GM12892 (cell line): Measurements from ENCODE around the gene ESRRB. TPM values are rescaled to one million over a fixed set of nuclear protein-coding genes. Genes with fewer than 3 reads are reported as not detected.

ENCODE experiments used
- DNase-seq: peaks from one replicate; pipeline ENCODE4 v3.0.0; 2011; ENCODE audit not compliant: insufficient read length
- FAIRE-seq: peaks from 2 replicates; lab custom pipeline; 2011; peaks lifted over from hg19 to GRCh38; lab: Jason Lieb, UNC
- POLR2A ChIP-seq: IDR thresholded peaks from 2 replicates; pipeline ENCODE4 v1.6.1; 2011; ENCODE audit warnings: low read depth, low read length, control low read depth
- POLR2AphosphoS5 ChIP-seq: IDR thresholded peaks from 2 replicates; pipeline ENCODE4 v1.6.1; 2011; ENCODE audit warnings: low read depth, low read length, control low read depth
- TAF1 ChIP-seq: IDR thresholded peaks from 2 replicates; pipeline ENCODE4 v1.6.1; 2011; ENCODE audit warnings: low read depth, mild to moderate bottlenecking, control low read depth, low read length, borderline replicate concordance
- polyA plus RNA-seq: library from polyadenylated mRNA; unstranded; fragments of >200 nt; gene quantifications from one replicate; pipeline ENCODE4 v1.2.1, GENCODE V29; 2012; ENCODE audit warnings: missing spikeins, inconsistent platforms; ENCODE audit not compliant: missing spikeins

Gene ESRRB
- polyA plus RNA-seq, result 0.89 TPM

DNA sequence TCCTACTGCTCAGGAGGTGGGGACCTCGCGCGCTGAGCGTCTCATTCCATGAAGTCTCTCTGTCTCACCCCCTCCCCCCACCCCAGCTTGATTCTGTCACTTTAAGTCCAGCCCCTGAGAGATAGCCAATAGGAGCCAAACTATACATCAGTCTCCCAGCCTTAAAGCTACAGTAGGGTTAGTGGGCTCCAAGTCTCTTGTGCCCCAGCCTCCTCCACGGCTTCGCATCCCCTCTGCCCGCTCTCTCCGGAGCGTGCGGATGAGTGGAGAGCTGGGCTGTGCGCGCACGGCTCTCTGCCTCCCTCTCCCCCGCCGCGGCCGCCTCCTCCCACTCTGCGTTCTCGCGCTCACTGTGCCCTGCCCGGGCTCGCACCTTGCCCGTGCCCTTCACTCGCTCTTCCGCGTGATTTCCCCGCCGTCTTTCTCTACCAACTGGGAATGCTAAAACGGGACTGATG is at the start of gene ESRRB:
ESRRB (plus strand) TSS at position 191 of the 458 bp plus-strand sequence; CDS start at position 456, 265 bp downstream.
- no peak for FAIRE-seq
- no peak for TF ChIP-seq POLR2A
- TF ChIP-seq POLR2AphosphoS5, result no peak
- TF ChIP-seq TAF1, result no peak
- no peak for DNase-seq

DNA sequence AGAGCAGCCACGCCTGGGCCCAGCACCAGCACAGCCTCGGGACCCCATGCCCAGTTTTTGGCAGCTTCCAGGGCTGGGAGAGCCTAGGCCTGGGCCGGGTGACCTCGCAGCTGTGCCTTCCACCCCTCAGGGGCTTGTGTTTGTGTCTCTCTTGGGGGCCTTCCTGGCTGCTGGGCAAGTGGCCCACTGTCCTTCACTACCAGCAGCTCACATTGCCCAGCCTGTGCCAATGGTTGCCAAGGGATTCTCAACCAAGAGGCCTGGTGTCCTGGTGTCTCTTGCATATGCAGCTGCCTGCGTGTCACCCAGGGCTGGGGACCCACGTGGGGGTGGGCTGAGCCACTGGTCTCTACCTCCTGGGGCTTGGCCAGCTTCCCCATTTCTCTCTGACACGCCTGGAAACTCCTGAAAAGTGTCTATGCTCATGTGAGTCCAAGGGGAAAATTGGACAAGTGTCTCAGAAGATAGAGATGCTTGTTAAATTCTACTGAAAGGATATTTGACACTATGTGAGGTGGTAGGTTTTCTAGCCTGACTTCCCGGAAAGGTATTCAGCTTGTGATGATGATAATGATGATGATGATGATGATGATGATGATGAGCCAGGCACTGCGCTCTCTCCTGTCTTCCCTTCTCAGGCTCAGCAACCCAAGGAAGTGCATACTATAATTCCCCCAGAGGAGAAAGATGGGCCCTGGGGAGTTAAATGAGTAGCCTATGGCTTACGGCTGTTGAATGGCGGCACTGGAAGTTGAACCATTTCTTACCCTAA is 48.8 kb upstream of the ESRRB start:
- FAIRE-seq, result no peak
- TF ChIP-seq POLR2A (no peak), POLR2AphosphoS5 (no peak), TAF1 (no peak)
- DNase-seq, result no peak

DNA sequence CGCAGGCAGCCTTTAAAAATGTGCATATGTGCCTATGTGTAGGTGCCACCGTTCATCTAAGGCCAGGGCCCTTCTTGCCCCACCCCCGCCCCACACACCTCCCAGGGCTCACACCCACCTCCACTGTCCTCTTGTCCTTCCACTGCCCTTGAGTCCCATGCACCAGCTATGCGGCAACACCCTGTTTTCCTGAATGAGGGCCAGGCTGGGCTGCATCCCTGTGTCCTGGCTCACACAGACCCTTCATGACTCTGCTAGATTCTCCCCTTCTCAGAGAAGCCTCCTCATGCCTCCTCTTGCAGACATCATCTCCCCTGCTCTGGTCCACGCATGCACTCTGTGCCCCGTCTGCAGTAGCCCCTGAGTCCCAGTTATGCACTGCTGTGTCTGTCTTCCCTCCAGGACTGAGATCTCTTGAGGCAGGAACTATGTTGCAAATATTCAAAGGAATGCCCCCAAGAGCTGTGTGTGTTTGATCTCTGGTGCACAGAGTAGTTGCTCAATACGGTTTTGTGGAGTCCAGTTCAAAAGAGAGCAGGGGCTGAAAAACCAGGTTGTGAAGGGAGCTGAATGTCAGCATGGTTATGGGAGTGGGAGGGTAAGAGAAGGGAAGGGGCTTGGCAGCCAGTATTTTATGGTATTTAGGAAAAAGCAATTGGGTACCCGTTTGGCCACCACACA is 47.3 kb upstream of the ESRRB start:
- TF ChIP-seq TAF1 (no peak), POLR2AphosphoS5 (no peak), POLR2A (no peak)
- DNase-seq, result no peak
- FAIRE-seq, result no peak

DNA sequence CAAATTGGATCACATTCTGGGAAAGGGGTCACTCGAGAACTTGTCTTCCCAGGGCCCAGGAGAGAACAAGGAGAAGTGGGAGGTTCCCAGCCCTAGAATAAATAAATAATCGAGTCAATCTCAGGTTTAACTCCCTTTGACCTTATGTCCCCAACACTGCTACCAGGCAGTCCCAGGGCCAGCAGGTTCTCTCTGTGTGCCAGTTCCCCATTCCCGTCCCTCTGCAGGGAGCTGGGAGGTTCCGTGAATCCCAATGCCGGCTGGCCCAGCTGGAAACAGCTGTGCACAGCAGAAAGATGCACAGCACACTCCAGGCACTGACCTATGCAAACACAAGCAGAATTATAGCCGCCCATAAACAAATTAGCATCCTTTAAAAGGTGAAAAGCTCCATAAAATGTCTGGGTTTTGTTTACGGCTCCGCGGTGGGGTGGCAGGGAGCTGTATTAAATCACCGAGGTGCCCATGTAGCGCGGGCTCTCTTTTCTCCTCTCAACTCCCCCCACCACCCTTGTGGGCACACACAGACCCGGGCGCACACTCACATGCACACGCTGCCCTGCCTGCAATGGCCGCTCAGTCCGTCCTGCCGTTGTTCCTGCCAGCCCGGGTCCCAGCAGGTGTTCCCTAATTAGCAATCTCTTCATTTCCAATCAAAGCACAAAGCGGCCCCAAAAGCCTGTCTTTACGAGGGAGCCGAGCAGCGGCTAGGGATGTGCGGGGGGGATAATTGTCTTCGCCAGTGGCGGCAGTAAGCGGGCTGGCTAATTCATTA is 46.6 kb upstream of the ESRRB start:
- no peak for FAIRE-seq
- no peak for DNase-seq
- TF ChIP-seq POLR2AphosphoS5, result no peak
- TF ChIP-seq TAF1, result no peak
- TF ChIP-seq POLR2A, result no peak

DNA sequence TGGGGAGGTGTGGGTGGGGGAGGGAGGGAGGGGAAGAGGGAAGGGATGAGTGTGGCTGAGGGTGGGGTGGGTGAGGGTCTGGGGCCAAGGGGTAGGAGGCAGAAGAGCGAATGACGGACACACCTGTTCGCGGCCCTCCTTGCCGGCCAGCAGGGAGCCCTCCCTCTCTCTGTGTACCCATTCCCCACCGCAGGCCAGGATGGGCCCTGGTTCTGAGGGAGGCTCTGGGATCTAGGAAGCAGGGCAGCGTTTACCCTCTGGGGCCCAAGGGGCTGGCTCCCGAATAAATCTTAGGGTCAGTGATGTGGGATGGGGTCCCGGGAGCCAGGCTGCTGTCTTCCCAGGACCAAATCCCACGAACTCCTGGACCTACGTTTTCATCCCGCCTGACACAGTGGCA is 46.0 kb upstream of the ESRRB start:
- DNase-seq, result no peak
- no peak for FAIRE-seq
- TF ChIP-seq POLR2AphosphoS5, result no peak
- no peak for TF ChIP-seq TAF1
- no peak for TF ChIP-seq POLR2A

DNA sequence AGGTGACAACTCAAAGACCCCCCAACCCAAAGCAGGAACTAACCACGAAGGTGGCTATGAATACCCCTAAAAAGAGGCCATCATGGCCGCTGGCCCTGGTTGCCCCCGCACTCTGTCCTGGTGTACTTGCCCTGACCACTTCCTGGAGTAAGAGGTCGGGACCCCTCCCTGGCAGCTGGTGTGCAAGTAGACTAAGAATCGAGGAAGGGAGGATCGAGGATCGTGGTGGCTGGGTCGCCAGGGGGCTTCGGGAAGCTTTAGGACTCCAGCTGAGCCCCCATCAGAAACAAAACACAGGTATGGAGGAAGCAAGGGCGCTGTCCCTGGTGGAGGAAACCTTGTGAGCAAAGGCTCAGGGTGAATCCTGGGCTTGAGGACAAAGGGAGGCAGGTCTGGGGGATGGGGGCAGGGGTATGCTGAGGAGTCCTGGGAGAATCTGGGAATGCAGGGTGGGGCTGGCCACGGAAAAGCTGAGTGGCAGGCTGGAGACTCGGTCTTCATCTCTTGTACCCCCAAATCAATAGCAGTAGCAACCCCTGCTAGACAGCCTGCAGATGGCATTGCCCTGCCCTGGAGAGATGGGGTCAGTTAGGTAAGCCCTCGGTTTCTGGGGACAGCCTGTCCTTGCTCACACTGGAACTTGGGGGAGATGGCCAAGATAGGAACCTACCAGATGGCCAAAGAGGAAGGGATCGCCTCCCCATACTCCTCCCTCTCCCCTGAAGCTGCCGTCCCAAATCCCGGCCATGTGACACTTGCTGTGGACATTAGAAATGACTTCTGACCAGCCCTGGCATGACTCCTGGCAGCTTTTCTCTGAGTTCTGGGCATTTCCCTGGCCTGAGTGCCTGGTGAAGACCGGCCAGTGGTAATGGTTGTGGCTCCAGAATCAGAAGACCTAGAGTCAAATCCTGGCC is 45.3 kb upstream of the ESRRB start:
- DNase-seq (no peak), FAIRE-seq (no peak)
- TF ChIP-seq POLR2AphosphoS5, result no peak

DNA sequence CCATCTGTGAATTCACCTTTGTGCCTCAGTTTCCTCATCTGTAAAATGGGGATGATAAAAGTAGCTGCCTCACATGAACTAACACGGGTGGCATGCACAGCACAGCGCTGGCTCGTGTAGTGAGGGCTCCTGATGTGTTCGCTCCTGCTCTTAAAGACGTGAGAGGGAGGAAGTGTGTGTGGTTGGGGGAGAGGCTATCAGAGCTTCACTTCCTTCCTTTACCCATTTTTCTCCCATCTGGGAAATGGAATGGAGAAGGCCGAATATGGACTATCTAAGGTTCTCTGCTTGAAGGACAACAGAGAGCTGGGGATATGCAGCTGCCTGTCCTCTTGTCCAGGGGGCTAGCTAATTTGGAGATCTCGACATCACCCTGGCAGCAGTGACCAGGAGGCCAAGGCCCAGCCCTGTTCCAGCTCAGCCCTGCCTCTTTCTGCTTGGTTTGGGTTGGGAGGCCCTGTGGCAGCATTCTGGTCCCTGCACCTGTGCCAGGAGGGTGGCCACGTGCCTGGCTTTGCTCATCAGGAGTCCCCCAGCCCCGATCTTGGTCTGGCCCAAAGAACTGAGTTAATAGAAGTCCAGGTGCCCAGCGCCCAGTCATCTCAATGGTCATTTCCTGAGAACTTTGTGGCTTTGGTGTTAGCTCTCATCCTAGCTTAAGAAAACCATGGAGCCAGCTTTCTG is 44.5 kb upstream of the ESRRB start:
- no peak for DNase-seq
- no peak for FAIRE-seq
- no peak for TF ChIP-seq POLR2AphosphoS5
- no peak for TF ChIP-seq TAF1
- no peak for TF ChIP-seq POLR2A

DNA sequence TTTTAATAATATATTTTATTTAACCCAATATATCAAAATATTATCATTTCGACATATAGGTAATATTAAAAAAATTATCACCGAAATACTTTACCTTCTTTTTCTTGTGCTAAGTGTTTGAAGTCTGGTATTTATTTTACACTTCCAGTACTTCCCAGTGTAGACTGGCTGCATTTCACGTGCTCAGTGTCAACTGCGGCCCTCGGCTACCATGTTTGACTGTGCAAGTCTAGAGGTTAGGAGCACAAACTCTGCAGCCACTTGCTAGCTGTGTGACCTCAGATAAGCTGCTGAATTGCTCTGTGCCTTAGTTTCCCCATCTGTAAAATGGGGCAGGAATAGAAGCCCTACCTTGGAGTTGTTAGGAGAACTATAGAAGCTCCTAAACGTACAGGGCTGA is 42.3 kb upstream of the ESRRB start:
- no peak for TF ChIP-seq TAF1
- no peak for TF ChIP-seq POLR2A
- no peak for TF ChIP-seq POLR2AphosphoS5
- FAIRE-seq, result no peak
- DNase-seq, result no peak

DNA sequence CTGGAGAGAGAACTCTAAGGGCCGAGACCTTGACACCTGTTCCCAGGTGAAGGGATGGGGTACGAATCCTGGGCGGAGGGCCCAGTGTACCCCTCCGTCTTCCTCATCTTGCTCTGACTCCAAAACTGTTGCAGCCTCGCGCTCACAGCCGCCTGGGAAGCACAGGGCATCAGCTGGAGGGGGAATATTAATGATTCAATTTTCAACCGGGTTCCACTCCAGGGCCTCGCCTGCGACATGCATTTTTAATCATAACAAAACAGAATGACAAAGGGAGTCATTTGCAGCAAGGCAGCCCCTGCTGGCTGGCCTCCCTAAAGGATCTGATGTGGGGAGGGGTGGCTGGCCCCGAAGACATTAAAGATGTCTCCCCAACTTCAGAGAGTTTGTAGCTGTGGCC is 41.6 kb upstream of the ESRRB start:
- FAIRE-seq, result no peak
- DNase-seq, result no peak
- TF ChIP-seq TAF1 (no peak), POLR2AphosphoS5 (no peak), POLR2A (no peak)

DNA sequence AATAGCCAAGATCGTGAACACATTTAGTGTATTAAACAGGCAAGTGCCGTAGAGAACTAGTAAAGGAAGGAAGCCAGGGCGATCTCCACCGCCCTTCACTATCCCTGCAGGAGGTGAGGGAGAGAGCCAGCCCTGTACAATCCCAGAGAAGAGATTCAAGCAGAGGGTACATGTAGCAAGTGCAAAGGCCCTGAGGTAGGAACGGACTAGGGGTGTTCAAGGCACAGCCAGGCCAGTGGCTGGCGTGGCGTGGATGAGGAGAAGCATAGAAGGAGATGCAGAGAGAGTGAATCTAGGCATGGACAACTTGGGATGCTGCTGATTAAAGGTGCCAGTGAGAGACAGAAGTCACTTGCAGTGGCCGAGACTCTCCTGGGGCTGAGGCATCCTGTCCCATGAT is 39.1 kb upstream of the ESRRB start:
- TF ChIP-seq POLR2A (no peak), POLR2AphosphoS5 (no peak), TAF1 (no peak)
- no peak for FAIRE-seq
- DNase-seq, result no peak
